Left cardiac atrium (tissue), 4 donors: Measurements from ENCODE around the gene RHOBTB3. TPM values are rescaled to one million over a fixed set of nuclear protein-coding genes. Genes with fewer than 3 reads are reported as not detected.
A peak's percentile ranks its signal among the peaks of the same experiment; 100 is the strongest.

Experiments used
- ATAC-seq, 2 donors: fragments of 200-7000 bp; cut with Tn5 transposase; one replicate each; pipeline ENCODE4 v1.9.1; 2020; ENCODE audit warnings: mild to moderate bottlenecking in 2 of 2, moderate library complexity in 2 of 2
- DNase-seq: peaks from one replicate; pipeline ENCODE4 v3.0.0-alpha.2; 2020
- intact Hi-C, 2 donors: fragments of 100-400 bp; cut with DNase I; formaldehyde crosslinking; loops; one replicate each; pipeline versions ENCODE4 v1.14.1 to v1.15.1; 2022 to 2023
- total RNA-seq, 2 donors: library from RNA; stranded (reverse); fragmentation: NEBNext Ultra II Directional; extraction: Animal tissue kit (Norgen Biotek cat#: 25700); gene quantifications; one replicate each; pipeline ENCODE4 v1.2.1, GENCODE V29; 2021
- donor health status: DM: no; HTN: yes; CAD: no.
- donor health status: DM: no; HTN: yes; CAD: no; lungs with severe emphysema.
- donor health status: DM: yes; HTN: yes; CAD: no.
- donor health status: Dilated cardiomyopathy.

RHOBTB3 gene
- total RNA-seq, 2 donors from 2014 or later = 101 to 110 TPM

- ATAC-seq (peak; percentile 16 to 17), DNase-seq (no peak)
- intact Hi-C loops = no loop called here
Measured at GRCh38 chr5:95759634-95760033, 28.5 kb downstream of the RHOBTB3 start.

GRCh38 chr5:95760273-95761191, 29.4 kb downstream of the RHOBTB3 start:
- ATAC-seq (peak; percentile 48 to 57), DNase-seq (no peak)
- intact Hi-C loops = no loop called here

GRCh38 chr5:95761771-95762651, 30.9 kb downstream of the RHOBTB3 start:
- ATAC-seq = no peak
- DNase-seq = no peak
- intact Hi-C loops = no loop called here

- DNase-seq (no peak), ATAC-seq (no peak)
- intact Hi-C loops = no loop called here
Measured at GRCh38 chr5:95762652-95763041, 31.5 kb downstream of the RHOBTB3 start.

- intact Hi-C loops = no loop called here
- DNase-seq (no peak), ATAC-seq (no peak)
Measured at GRCh38 chr5:95763941-95764340, 32.8 kb downstream of the RHOBTB3 start.

GRCh38 chr5:95768731-95769130, 37.6 kb downstream of the RHOBTB3 start:
- intact Hi-C loops = no loop called here
- no peak for DNase-seq

GRCh38 chr5:95770830-95771708, 39.9 kb downstream of the RHOBTB3 start:
- intact Hi-C loops = loop anchor here (10.0 kb wide), 2 partner anchors 106 to 564 kb away; no protein-coding TSS in a partner anchor
- peak; percentile 79 to 92 for ATAC-seq
- DNase-seq = no peak

More at GRCh38 chr5:95768731-95769130, 37.6 kb downstream of the RHOBTB3 start:
- ATAC-seq = no peak

GRCh38 chr5:95771892-95772291, 40.8 kb downstream of the RHOBTB3 start:
- ATAC-seq = no peak
- intact Hi-C loops = loop anchor here (10.0 kb wide), 2 partner anchors 107 to 563 kb away; no protein-coding TSS in a partner anchor
- DNase-seq = no peak

- DNase-seq (no peak), ATAC-seq (peak in 1 of 2 donors; percentile 50)
- intact Hi-C loops = loop anchor here (10.0 kb wide), 2 partner anchors 109 to 561 kb away; no protein-coding TSS in a partner anchor
Measured at GRCh38 chr5:95773335-95774059, 42.4 kb downstream of the RHOBTB3 start.

- ATAC-seq (no peak), DNase-seq (no peak)
- intact Hi-C loops = loop anchor here (5.0 to 10.0 kb wide), 3 partner anchors 113 to 557 kb away; no protein-coding TSS in a partner anchor
Measured at GRCh38 chr5:95777441-95777840, 46.3 kb downstream of the RHOBTB3 start.

- ATAC-seq (peak; percentile 19 to 20), DNase-seq (no peak)
- intact Hi-C loops = loop anchor here (5.0 to 10.0 kb wide), 3 partner anchors 114 to 556 kb away; no protein-coding TSS in a partner anchor
Measured at GRCh38 chr5:95778713-95779436, 47.7 kb downstream of the RHOBTB3 start.

GRCh38 chr5:95779611-95780010, 48.5 kb downstream of the RHOBTB3 start:
- intact Hi-C loops = loop anchor here (2.0 to 10.0 kb wide), 4 partner anchors 63 to 555 kb away; no protein-coding TSS in a partner anchor
- ATAC-seq (peak in 1 of 2 donors; percentile 43), DNase-seq (no peak)

GRCh38 chr5:95780597-95780996, 49.5 kb downstream of the RHOBTB3 start:
- peak in 1 of 2 donors; percentile 11 for ATAC-seq
- intact Hi-C loops = loop anchor here in 1 of 2 donors (2.0 kb wide), 1 partner anchor 62 kb away; no protein-coding TSS in a partner anchor
- no peak for DNase-seq

- ATAC-seq (peak; percentile 92 to 95), DNase-seq (peak; percentile 85)
- intact Hi-C loops = loop anchor here (1.0 to 2.0 kb wide), 2 partner anchors 62 to 66 kb away; no protein-coding TSS in a partner anchor
Measured at GRCh38 chr5:95781101-95781583, 50.0 kb downstream of the RHOBTB3 start.

- ATAC-seq (no peak), DNase-seq (no peak)
- intact Hi-C loops = no loop called here
Measured at GRCh38 chr5:95782181-95782580, 51.0 kb downstream of the RHOBTB3 start.

- ATAC-seq = no peak
- no peak for DNase-seq
- intact Hi-C loops = no loop called here
Measured at GRCh38 chr5:95783661-95784060, 52.5 kb downstream of the RHOBTB3 start.
